Uterus (tissue), 2 donors: ENCODE data around the gene ALDH1L1.

Experiments
- CTCF ChIP-seq, 4 experiments: fragments of 200-600 bp in 2 of 4; fragments of 450-650 bp in 2 of 4; sonication (generic) in 2 of 4; IDR thresholded peaks; one replicate each; pipeline ENCODE4 v1.5.1; 2016 to 2019; ENCODE audit warnings: antibody characterized with exemption in 4 of 4, mild to moderate bottlenecking in 2 of 4, moderate library complexity in 1 of 4
- POLR2A ChIP-seq, 2 donors: fragments of 450-650 bp; IDR thresholded peaks; one replicate each; pipeline ENCODE4 v1.6.1; 2016; ENCODE audit warnings: antibody characterized with exemption in 2 of 2, mild to moderate bottlenecking in 1 of 2, moderate library complexity in 1 of 2

- TF ChIP-seq CTCF (IDR thresholded peaks at IDR 0.05) = no peak
- no peak for TF ChIP-seq POLR2A (IDR thresholded peaks at IDR 0.05)
Observed at GRCh38 chr3:126102530-126102951, 77.8 kb downstream of the ALDH1L1 start.
